Hindlimb muscle (tissue), 1 donor: ENCODE measurements around the gene KCNA3. TPM values are rescaled to one million over a fixed set of nuclear protein-coding genes. Genes with fewer than 3 reads are reported as not detected.

Source experiments
- DNase-seq: peaks from one replicate; pipeline ENCODE4 v3.0.0-alpha.2; 2013
- polyA plus RNA-seq: library from polyadenylated mRNA; unstranded; fragments of 120-200 nt; gene quantifications from one replicate; pipeline ENCODE4 v1.2.1, GENCODE V29; 2013; ENCODE audit not compliant: insufficient read length

KCNA3 gene
- polyA plus RNA-seq, 1 donor: 0.18 TPM

DNA sequence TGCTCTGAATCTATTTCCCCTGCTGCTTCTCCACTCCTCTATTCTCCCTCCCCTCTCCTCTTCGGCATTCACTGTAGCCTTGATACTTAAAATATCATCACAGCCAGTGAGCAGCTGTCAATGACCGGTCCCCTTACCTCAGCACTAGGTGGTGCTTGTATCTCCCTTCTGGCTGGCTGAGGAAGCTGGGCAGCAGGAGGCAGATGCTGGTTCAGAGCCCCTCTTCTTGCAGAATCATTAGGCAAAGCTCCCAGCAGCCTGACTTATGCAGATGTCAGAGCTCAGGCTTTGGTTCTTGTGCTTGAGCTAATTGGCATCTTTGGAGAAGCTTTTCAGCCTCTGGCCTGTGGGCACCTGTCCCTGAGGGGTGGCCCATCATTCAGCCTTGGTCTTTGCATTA is 36.7 kb downstream of the KCNA3 start:
- no peak for DNase-seq

DNA sequence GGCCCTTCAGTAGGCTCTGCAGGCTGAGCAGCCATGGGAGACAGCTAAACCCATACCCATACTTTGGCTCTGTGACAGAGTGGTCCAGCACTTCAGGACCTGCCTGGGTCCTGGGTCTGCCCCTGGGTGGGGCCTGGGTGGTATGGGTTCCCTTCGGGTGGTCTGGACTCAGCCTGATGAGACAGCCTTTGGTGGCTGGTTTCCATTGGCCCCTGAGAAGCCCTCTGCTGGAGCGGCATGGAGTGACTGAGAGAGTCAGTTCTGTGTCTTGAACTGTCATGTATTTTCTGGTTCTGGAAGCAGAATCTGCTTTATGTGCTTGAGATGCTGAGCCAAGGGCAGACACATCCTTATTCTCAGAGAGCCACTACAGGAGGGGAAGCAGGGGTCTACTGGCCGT is 37.3 kb downstream of the KCNA3 start:
- DNase-seq: no peak

- DNase-seq: no peak
Measured at GRCh38 chr1:110636149-110636935, 38.4 kb downstream of the KCNA3 start.

DNA sequence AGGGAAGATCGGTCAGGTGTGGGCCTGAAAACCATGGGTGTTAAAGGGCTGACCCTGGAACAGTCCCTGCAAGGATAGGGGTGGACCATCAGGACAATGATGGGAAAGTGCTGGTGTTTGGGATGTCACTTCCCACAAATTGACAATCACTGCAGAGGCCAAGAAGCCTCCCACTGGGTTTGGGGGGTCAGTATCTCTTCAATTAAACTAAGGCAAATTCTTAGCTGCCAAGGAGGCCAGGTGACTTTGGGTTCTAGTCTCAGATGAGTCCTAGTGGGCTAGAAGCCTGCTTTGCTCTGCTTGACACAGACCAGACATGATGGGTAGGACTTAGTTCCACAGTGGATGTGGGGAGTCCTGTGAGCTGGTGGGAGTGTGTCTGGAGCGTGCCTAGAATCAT is 39.3 kb downstream of the KCNA3 start:
- no peak for DNase-seq

DNA sequence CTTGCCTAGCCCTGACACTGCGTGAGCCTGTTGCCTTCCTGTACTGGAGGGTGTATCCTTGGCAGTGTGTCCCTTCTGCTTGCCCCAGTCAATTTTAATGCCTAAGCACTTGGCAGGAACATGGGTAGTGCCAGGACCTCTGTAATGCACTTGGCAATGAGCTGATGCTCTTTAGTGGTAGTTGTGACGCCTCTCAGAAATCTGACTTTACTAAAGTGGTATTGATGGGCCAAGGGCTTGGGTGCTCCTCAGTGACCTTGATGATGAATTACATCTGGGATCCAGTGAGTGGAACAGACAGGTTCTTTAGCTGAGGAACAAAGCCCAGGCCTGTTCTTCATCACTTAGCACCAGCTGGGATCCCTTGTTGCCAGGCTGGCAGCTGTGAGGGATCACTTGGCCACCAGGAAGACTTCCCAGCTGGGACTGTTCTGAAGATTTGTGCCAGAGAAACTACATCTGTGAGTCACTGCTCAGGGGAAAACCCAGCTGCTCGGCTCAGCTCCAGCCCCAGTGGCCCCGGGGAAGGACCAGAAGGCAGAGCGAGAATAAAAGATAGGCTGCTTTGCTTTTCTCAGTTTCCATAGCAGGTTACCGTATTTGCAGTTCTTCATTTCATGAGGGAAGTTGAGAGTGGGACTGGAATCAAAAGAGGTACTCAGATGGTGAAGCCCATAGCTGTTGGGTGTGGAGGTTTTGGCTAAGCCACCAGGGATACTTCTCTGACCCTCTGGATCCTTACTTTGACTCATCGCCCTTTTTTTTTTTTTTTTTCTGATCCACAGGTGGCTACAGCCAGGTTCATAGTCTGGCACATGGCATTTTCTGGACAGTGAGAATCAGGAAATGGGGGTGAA is 40.1 kb downstream of the KCNA3 start:
- DNase-seq: peak; percentile 62

- DNase-seq: no peak
Measured at GRCh38 chr1:110634086-110634454, 40.7 kb downstream of the KCNA3 start.

DNA sequence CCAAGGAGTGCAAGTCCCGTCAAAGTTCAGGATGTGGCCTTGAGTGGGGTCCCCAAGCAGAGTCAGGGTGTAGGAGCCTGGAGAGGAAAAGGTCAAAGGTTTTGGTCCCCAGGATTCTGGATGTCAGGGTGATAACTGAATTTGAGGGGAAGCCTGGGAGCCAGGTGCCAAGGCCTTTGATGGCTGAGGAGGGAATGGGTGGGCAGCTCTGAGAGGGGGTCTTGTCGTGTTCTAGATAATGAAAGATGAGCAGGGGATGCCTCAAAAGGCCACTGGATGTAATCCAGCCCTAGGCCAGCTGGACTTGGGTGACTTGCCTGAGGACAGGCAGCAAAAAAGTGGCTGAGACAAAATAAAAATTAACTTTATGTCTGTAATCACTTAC is 41.1 kb downstream of the KCNA3 start:
- DNase-seq: no peak

DNA sequence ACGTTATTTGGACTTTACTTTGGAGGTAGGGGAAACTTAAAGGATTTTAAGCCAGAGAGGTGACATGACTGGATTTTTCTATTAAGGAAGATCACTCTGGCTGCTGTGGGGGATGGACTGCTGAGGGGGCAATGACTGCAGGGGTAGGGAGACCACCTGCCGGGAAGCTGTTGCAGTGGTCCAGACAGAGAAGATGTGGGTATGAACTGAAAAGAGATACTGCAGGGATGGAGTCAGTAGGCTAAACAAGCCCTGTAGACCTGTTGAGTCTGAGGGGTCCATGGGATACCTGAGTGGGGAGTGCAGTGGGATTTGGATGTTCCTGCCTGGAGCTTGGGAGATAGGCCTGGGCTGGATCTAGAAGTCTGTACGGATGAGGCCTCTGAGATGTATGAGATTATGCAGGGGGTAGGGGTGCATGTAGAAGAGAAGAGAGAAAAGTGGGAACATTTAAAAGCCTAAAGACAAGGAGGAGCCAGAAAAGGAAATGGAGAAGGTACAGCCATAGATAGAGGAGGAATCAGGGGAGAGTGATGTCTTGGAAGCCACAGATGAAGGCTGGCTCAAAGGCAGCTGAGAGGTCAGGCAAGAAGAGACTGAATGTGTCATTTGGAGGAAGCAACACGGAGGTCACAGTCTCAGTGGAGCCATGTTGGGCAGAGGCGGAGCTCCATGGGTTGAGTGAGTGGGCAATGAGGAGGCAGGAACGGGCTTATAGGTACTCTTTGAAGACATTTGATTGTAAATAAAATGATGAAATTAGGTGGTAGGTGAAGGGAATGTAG is 42.7 kb downstream of the KCNA3 start:
- DNase-seq: no peak

DNA sequence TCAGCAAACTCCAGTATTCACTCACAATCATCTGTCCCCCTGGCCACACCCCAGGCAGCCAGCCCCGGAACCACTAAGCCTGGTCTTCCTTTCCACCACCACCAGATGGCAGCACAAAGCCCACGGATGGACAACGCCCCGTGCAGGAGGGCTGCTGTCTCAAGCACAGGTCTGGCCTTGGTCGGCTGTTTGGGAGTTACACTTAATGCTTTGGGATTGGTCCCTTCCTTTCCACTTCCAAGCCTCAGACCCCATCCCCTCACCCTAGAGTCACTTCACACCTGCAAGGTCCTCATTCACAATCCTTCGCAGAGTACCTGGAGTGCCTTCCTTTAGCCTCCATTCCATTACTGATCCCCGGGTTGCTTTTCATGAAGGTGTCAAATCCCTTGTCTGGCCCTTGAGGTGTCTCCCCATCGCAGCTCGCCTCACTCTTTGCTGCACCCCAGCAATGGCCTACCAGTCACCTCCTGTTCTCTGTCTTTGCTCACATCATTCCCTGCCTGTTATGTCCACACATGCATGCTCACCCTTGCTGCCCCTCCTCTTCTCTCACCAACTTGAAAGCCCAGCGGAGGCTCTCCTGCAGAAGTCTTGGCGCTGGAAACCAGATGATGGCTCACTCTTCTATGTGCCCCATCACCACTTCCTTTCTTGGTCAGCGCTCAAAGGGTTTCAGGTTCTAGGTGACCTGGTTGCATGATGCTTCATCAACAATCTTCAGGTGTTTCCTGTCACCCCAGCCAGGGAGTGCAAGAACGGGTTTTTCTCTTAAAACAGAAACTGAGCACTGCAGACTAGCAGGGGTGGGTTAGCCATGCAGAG is 43.7 kb downstream of the KCNA3 start:
- no peak for DNase-seq

GRCh38 chr1:110628323-110629105 is 46.2 kb downstream of the KCNA3 start:
- no peak for DNase-seq

GRCh38 chr1:110627764-110628163 is 47.0 kb downstream of the KCNA3 start:
- DNase-seq: no peak

DNA sequence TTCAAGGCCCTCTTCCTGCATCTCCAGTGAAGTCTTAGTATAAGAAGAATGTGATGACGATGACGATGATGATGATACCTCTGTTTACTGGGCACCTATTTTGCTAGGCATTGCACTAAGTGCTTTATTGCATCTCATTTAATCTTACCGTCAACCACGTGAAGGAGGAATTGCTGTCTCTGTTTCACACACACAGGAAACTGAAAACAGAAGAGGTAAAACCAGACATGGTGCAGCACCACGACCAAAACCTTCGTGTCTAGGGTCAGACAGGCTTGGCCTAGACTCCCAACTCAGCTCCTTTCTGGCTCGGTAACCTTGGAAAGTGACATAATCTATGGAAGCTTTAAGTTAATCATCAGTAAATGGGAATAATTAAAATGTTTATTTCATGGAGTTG is 47.9 kb downstream of the KCNA3 start:
- DNase-seq: no peak

Other genes with a start within 250 kb of the KCNA3 start
- not detected for gene PROK1, start 223.8 kb downstream of the KCNA3 start, polyA plus RNA-seq
- gene KCNA10, start 155.8 kb downstream of the KCNA3 start, polyA plus RNA-seq: 0.75 TPM
- gene KCNA2, start 68.6 kb downstream of the KCNA3 start, polyA plus RNA-seq: 0.52 TPM
- gene CD53, start 198.2 kb upstream of the KCNA3 start, polyA plus RNA-seq: 12.5 TPM